HL-60 (cell line): ENCODE data around the gene PLEKHG7.
A peak's percentile ranks its signal among the peaks of the same experiment; 100 is the strongest.

Source experiments
- DNase-seq, 2 experiments: peaks; one replicate each; pipeline ENCODE4 v3.0.0-alpha.2; 2010 to 2020; ENCODE audit warnings: low read depth in 1 of 2, low spot score in 1 of 2
- H3K27ac ChIP-seq: fragments of 250-450 bp; sonication (Bioruptor Pico); replicated peaks from 2 replicates; pipeline ENCODE4 v1.5.1; 2020; ENCODE audit warnings: mild to moderate bottlenecking, moderate library complexity
- H3K27me3 ChIP-seq: fragments of 250-450 bp; sonication (Bioruptor Pico); 2 replicates; pipeline ENCODE4 v1.5.1; 2021; ENCODE audit warnings: mild to moderate bottlenecking, moderate library complexity; ENCODE audit not compliant: insufficient read depth, poor library complexity, severe bottlenecking
- H3K4me3 ChIP-seq: replicated peaks from 2 replicates; pipeline ENCODE4 v1.5.1; 2011; ENCODE audit warnings: mild to moderate bottlenecking, control low read depth, low read length; ENCODE audit not compliant: insufficient read depth
- CTCF ChIP-seq: IDR thresholded peaks from one replicate; pipeline ENCODE4 v1.5.1; 2011; ENCODE audit warnings: low read length, control low read depth, inconsistent platforms; ENCODE audit not compliant: insufficient read depth
- GABPA ChIP-seq: IDR thresholded peaks from 2 replicates; pipeline ENCODE4 v1.6.1; 2012; ENCODE audit warnings: low read depth
- POLR2AphosphoS5 ChIP-seq: IDR thresholded peaks from 2 replicates; pipeline ENCODE4 v1.6.1; 2012; ENCODE audit warnings: low read depth
- REST ChIP-seq: IDR thresholded peaks from 2 replicates; pipeline ENCODE4 v1.6.1; 2012; ENCODE audit warnings: low read depth; ENCODE audit not compliant: insufficient replicate concordance
- SPI1 ChIP-seq: IDR thresholded peaks from 2 replicates; pipeline ENCODE4 v1.6.1; 2012; ENCODE audit warnings: low read depth, mild to moderate bottlenecking, borderline replicate concordance

The PLEKHG7 gene

DNA sequence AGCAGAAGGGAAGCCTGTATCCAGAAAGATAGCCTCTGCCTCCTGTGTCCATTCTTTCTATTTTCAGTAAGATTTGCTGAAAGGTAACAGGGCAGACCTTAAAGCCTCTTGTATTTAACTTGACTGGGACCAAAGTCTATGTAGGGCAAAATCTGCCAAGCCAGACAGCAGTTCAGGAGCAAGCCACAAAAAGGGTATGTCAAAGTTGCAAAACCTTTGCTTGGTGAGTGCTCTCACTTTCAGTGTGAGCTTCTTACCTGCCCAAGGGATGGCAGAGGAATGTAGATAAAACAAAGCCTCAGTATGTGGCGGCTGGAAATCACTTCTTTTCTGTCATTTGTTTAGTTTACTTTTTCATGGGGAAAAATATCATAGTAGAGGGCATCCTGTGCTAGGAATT, 63.1 kb downstream of the PLEKHG7 start:
- Histone ChIP-seq H3K27ac (no peak overlapping the region), H3K4me3 (no peak overlapping the region), H3K27me3 (no peaks in the 10 kb centered on the region)
- DNase-seq = no peak
- TF ChIP-seq POLR2AphosphoS5 = no peak
- TF ChIP-seq GABPA = no peak
- no peak for TF ChIP-seq SPI1
- TF ChIP-seq CTCF = no peak
- TF ChIP-seq REST = no peak

DNA sequence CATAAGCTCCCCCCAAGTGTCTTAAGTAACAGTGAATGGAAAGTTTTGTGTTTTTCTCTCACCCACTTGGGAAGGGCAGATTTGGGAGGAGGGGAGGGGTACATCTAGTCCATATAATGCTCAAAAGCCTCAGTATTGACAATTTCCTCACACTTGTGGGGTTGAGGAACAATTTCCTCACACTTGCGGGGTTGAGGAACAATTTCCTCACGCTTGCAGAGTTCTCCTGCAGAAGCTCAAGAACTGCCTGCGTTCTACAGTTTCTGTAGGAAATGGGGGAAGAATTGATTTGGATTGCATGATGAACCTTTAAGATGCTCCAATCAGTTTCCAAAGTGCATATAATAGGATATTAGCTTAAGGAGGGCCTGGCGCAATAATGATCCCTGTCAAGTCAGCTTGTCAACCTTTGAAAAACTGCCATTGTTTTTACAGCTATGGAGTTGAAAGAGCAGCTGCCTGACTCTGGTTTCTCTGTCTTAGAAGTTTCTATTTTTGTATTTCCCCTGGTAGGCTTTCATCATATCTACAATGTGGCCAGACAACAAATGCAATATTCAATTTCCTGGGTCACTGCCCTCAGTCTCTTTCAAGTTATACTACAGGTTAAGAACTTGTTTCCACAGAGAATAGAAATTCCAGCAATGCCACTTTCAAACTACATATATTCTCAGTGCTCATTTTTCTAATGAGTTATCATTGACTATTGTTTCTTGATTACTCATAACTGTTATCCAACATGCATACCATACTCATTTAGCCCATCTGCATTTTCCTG, 66.5 kb downstream of the PLEKHG7 start:
- Histone ChIP-seq H3K27ac (peak overlapping the region; percentile 48), H3K27me3 (no peaks in the 10 kb centered on the region), H3K4me3 (peak overlapping the region; percentile 6; the same call in 1 of the 2 replicates)
- TF ChIP-seq GABPA (0 out of 2 replicates have a peak, but pooled peaks have one; percentile 1), POLR2AphosphoS5 (peak; percentile 63), REST (no peak)
- peak; percentile 75 to 81 for DNase-seq

DNA sequence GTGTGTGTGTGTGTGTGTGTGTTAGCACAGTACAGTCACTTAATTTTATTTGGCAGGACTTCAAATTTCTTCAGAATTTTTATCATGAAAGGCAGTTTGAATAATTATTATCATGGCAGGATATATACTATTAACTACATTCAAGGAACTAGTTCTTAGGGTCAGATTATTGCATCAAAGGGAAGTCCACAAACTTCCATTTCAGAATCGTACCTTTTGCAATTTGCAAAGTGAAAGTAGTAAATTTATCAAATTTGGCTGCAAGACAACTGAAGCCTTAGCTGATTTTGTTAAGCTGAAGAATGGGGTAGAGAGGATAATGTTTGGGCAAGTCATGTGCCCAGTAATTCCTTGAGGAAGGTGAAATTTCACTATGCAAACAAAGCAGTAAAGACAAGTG, 68.2 kb downstream of the PLEKHG7 start:
- H3K27me3 ChIP-seq = no peaks in the 10 kb centered on the region
- no peak overlapping the region for H3K4me3 ChIP-seq
- no peak for TF ChIP-seq SPI1
- no peak for TF ChIP-seq POLR2AphosphoS5
- no peak for TF ChIP-seq REST
- TF ChIP-seq CTCF = no peak
- no peak for TF ChIP-seq GABPA
- DNase-seq = peak in 1 of 2 experiments; percentile 15
- peak overlapping the region; percentile 34 for H3K27ac ChIP-seq
